Measurements from ENCODE around the gene TESPA1. TPM values are rescaled to one million over a fixed set of nuclear protein-coding genes. Genes with fewer than 3 reads are reported as not detected.
A peak's percentile ranks its signal among the peaks of the same experiment; 100 is the strongest.

Gene TESPA1
- total and polyA plus RNA-seq, 4 donors = 0.73 to 3.1 (median 1.7) TPM

GRCh38 chr12:55024575-55024974 is 40.0 kb upstream of the TESPA1 start:
- Histone ChIP-seq H3K36me3 (ENCODE audit: control insufficient read depth in 4 of 4, insufficient read depth in 4 of 4, low read length in 4 of 4) (no peaks in the 10 kb centered on the region), H3K9ac (ENCODE audit: insufficient read depth in 1 of 2, low read length in 2 of 2) (no peak overlapping the region), H3K4me1 (ENCODE audit: control insufficient read depth in 5 of 5, insufficient read depth in 5 of 5, low read length in 5 of 5) (no peaks in the 10 kb centered on the region), H3K9me3 (ENCODE audit: control insufficient read depth in 4 of 4, insufficient read depth in 3 of 4, low read length in 3 of 4) (no peaks in the 10 kb centered on the region), H3K27me3 (ENCODE audit: control insufficient read depth in 3 of 3, insufficient read depth in 3 of 3, low read length in 2 of 3) (no peaks in the 10 kb centered on the region), H3K4me3 (no peak overlapping the region), H3K27ac (ENCODE audit: low read depth in 1 of 2, low read length in 1 of 2) (no peak overlapping the region)
- no peak for DNase-seq
- TF ChIP-seq CTCF (IDR thresholded peaks at IDR 0.05; ENCODE audit: control extremely low read depth, extremely low read depth) = no peak
- ATAC-seq (ENCODE audit: insufficient read depth, low FRiP score) = no peak
- WGBS, 2 donors = 63 to 75% methylated on average over 2 of the region's 2 CpGs

GRCh38 chr12:55019784-55020183 is 35.2 kb upstream of the TESPA1 start, which contains the start of gene NEUROD4:
Gene NEUROD4, plus strand, starts transcription at chr12:55019974. Its CDS starts 6,466 bp downstream, at chr12:55026440.
- WGBS, 2 donors = 3 to 4% methylated on average over 13 of the region's 13 CpGs
- no peak within 1 kb of the TSS for H3K9ac ChIP-seq (ENCODE audit: insufficient read depth in 1 of 2, low read length in 2 of 2)
- no peak within 1 kb of the TSS for H3K27ac ChIP-seq (ENCODE audit: low read depth in 1 of 2, low read length in 1 of 2)
- DNase-seq (peak; percentile 72 to 84 (median 83)), ATAC-seq (ENCODE audit: insufficient read depth, low FRiP score) (peak; percentile 58)
- no peak for TF ChIP-seq CTCF (IDR thresholded peaks at IDR 0.05; ENCODE audit: control extremely low read depth, extremely low read depth)
- H3K27me3 ChIP-seq (ENCODE audit: control insufficient read depth in 3 of 3, insufficient read depth in 3 of 3, low read length in 2 of 3) = no peaks in the 10 kb centered on the region
- no peaks in the 10 kb centered on the region for H3K4me1 ChIP-seq (ENCODE audit: control insufficient read depth in 5 of 5, insufficient read depth in 5 of 5, low read length in 5 of 5)
- no peak within 1 kb of the TSS for H3K4me3 ChIP-seq
- no peaks in the 10 kb centered on the region for H3K9me3 ChIP-seq (ENCODE audit: control insufficient read depth in 4 of 4, insufficient read depth in 3 of 4, low read length in 3 of 4)
- no peaks in the 10 kb centered on the region for H3K36me3 ChIP-seq (ENCODE audit: control insufficient read depth in 4 of 4, insufficient read depth in 4 of 4, low read length in 4 of 4)

- no peak for TF ChIP-seq CTCF (IDR thresholded peaks at IDR 0.05; ENCODE audit: control extremely low read depth, extremely low read depth)
- H3K36me3 ChIP-seq (ENCODE audit: control insufficient read depth in 4 of 4, insufficient read depth in 4 of 4, low read length in 4 of 4) = no peaks in the 10 kb centered on the region
- no peaks in the 10 kb centered on the region for H3K4me1 ChIP-seq (ENCODE audit: control insufficient read depth in 5 of 5, insufficient read depth in 5 of 5, low read length in 5 of 5)
- no peak overlapping the region for H3K4me3 ChIP-seq
- H3K27ac ChIP-seq (ENCODE audit: low read depth in 1 of 2, low read length in 1 of 2) = no peak overlapping the region
- WGBS, 2 donors = 37 to 38% methylated on average over 3 of the region's 3 CpGs
- H3K9ac ChIP-seq (ENCODE audit: insufficient read depth in 1 of 2, low read length in 2 of 2) = no peak overlapping the region
- no peak for ATAC-seq (ENCODE audit: insufficient read depth, low FRiP score)
- H3K9me3 ChIP-seq (ENCODE audit: control insufficient read depth in 4 of 4, insufficient read depth in 3 of 4, low read length in 3 of 4) = peaks cover 0 to 6% (median 0%) of the 10 kb centered on the region in 4 donors
- no peak for DNase-seq
- H3K27me3 ChIP-seq (ENCODE audit: control insufficient read depth in 3 of 3, insufficient read depth in 3 of 3, low read length in 2 of 3) = no peaks in the 10 kb centered on the region
These were observed 32.9 kb upstream of the TESPA1 start for GRCh38 chr12:55017416-55017925.
